H9 (cell line): ENCODE measurements around the gene CPLANE1. TPM values are rescaled to one million over a fixed set of nuclear protein-coding genes. Genes with fewer than 3 reads are reported as not detected.

ENCODE experiments used
- DNase-seq: peaks from one replicate; pipeline ENCODE4 v3.0.0-alpha.2; 2017
- H2AFZ ChIP-seq: one replicate; pipeline ENCODE4 v1.6.1; 2013; ENCODE audit warnings: mild to moderate bottlenecking, low read length, control low read depth, moderate library complexity
- H2AK5ac ChIP-seq: 2 replicates; pipeline ENCODE4 v1.6.1; 2013; ENCODE audit warnings: low read length, control low read depth, mixed read lengths; ENCODE audit not compliant: insufficient read length
- H2BK120ac ChIP-seq: one replicate; pipeline ENCODE4 v1.6.1; 2013; ENCODE audit warnings: low read depth, mild to moderate bottlenecking, low read length, control low read depth, inconsistent platforms; ENCODE audit not compliant: poor library complexity, severe bottlenecking
- H2BK12ac ChIP-seq: 2 replicates; pipeline ENCODE4 v1.6.1; 2013; ENCODE audit warnings: low read length, control low read depth, mixed read lengths, low read depth; ENCODE audit not compliant: insufficient read length
- H2BK15ac ChIP-seq: 2 replicates; pipeline ENCODE4 v1.6.1; 2013; ENCODE audit warnings: low read depth, low read length, control low read depth
- H2BK20ac ChIP-seq: one replicate; pipeline ENCODE4 v1.6.1; 2013; ENCODE audit warnings: low read depth, mild to moderate bottlenecking, low read length, control low read depth, inconsistent platforms; ENCODE audit not compliant: poor library complexity, severe bottlenecking
- H2BK5ac ChIP-seq: 2 replicates; pipeline ENCODE4 v1.6.1; 2013; ENCODE audit warnings: low read length, control low read depth, mixed read lengths; ENCODE audit not compliant: insufficient read length
- H3K14ac ChIP-seq: 2 replicates; pipeline ENCODE4 v1.6.1; 2013; ENCODE audit warnings: low read length, control low read depth; ENCODE audit not compliant: insufficient read depth
- H3K18ac ChIP-seq: 2 replicates; pipeline ENCODE4 v1.6.1; 2013; ENCODE audit warnings: low read depth, mild to moderate bottlenecking, mixed read lengths, low read length, control low read depth; ENCODE audit not compliant: insufficient read length
- H3K23ac ChIP-seq: 2 replicates; pipeline ENCODE4 v1.6.1; 2013; ENCODE audit warnings: low read length, control low read depth, mixed read lengths, low read depth; ENCODE audit not compliant: insufficient read length
- H3K23me2 ChIP-seq: 2 replicates; pipeline ENCODE4 v1.6.1; 2013; ENCODE audit warnings: low read depth, mild to moderate bottlenecking, mixed read lengths, low read length, control low read depth; ENCODE audit not compliant: insufficient read length, poor library complexity, severe bottlenecking
- H3K27ac ChIP-seq: 2 replicates; pipeline ENCODE4 v1.5.1; 2013; ENCODE audit warnings: low read length, control low read depth, mixed read lengths, low read depth; ENCODE audit not compliant: insufficient read length
- H3K27me3 ChIP-seq: 2 replicates; pipeline ENCODE4 v1.6.1; 2013; ENCODE audit warnings: low read length, control low read depth, inconsistent platforms; ENCODE audit not compliant: insufficient read depth
- H3K4ac ChIP-seq: 2 replicates; pipeline ENCODE4 v1.6.1; 2013; ENCODE audit warnings: low read depth, mild to moderate bottlenecking, control low read depth, inconsistent platforms, low read length, moderate library complexity
- H3K4me1 ChIP-seq: 2 replicates; pipeline ENCODE4 v1.6.1; 2013; ENCODE audit warnings: low read length, control low read depth, inconsistent platforms; ENCODE audit not compliant: insufficient read depth
- H3K4me2 ChIP-seq: 2 replicates; pipeline ENCODE4 v1.6.1; 2013; ENCODE audit warnings: low read length, control low read depth, mixed read lengths; ENCODE audit not compliant: insufficient read length, insufficient read depth
- H3K56ac ChIP-seq: 2 replicates; pipeline ENCODE4 v1.6.1; 2013; ENCODE audit warnings: low read depth, mild to moderate bottlenecking, mixed read lengths, low read length, control low read depth; ENCODE audit not compliant: insufficient read length
- H3K79me1 ChIP-seq: 2 replicates; pipeline ENCODE4 v1.6.1; 2013; ENCODE audit warnings: low read depth, mild to moderate bottlenecking, moderate library complexity, low read length, control low read depth, inconsistent platforms; ENCODE audit not compliant: insufficient read depth, poor library complexity, severe bottlenecking
- H3K79me2 ChIP-seq: 2 replicates; pipeline ENCODE4 v1.6.1; 2013; ENCODE audit warnings: low read length, control low read depth, inconsistent platforms; ENCODE audit not compliant: insufficient read depth
- H3K9ac ChIP-seq: 2 replicates; pipeline ENCODE4 v1.6.1; 2013; ENCODE audit warnings: low read length, control low read depth, mixed read lengths; ENCODE audit not compliant: insufficient read length; ENCODE audit errors: extremely low read depth
- H3K9me3 ChIP-seq: one replicate; pipeline ENCODE4 v1.6.1; 2013; ENCODE audit warnings: low read depth, low read length, inconsistent platforms; ENCODE audit not compliant: control insufficient read depth
- H3T11ph ChIP-seq: one replicate; pipeline ENCODE4 v1.6.1; 2013; ENCODE audit warnings: mild to moderate bottlenecking, low read length, control low read depth, inconsistent platforms
- H4K20me1 ChIP-seq: one replicate; pipeline ENCODE4 v1.6.1; 2013; ENCODE audit not compliant: control insufficient read depth, insufficient read length, insufficient read depth
- H4K5ac ChIP-seq: 2 replicates; pipeline ENCODE4 v1.6.1; 2013; ENCODE audit warnings: low read depth, mild to moderate bottlenecking, mixed read lengths, low read length, control low read depth; ENCODE audit not compliant: insufficient read length
- H4K8ac ChIP-seq: replicated peaks from 2 replicates; pipeline ENCODE4 v1.6.1; 2013; ENCODE audit warnings: low read length, control low read depth, mixed read lengths, low read depth; ENCODE audit not compliant: insufficient read length
- H4K91ac ChIP-seq: 2 replicates; pipeline ENCODE4 v1.6.1; 2013; ENCODE audit warnings: low read depth, mild to moderate bottlenecking, moderate library complexity, mixed read lengths, low read length, control low read depth; ENCODE audit not compliant: insufficient read length
- H3K27ac Mint-ChIP-seq, 3 experiments: 2 replicates in 2 of 3; 3 replicates in 1 of 3; pipeline ENCODE4 v1.8.0; 2020 to 2021; ENCODE audit warnings: mixed read lengths in 3 of 3, mild to moderate bottlenecking in 1 of 3, moderate library complexity in 1 of 3
- H3K27me3 Mint-ChIP-seq: 2 replicates; pipeline ENCODE4 v1.8.0; 2021; ENCODE audit warnings: low read depth, mild to moderate bottlenecking, moderate library complexity, mixed read lengths
- H3K36me3 Mint-ChIP-seq, 3 experiments: 2 replicates in 2 of 3; 3 replicates in 1 of 3; pipeline ENCODE4 v1.8.0; 2020 to 2021; ENCODE audit warnings: low read depth in 3 of 3, mixed read lengths in 3 of 3; ENCODE audit not compliant: insufficient read depth in 1 of 3
- H3K4me1 Mint-ChIP-seq, 2 experiments: 2 replicates each; pipeline ENCODE4 v1.8.0; 2020; ENCODE audit warnings: mixed read lengths in 2 of 2
- H3K4me3 Mint-ChIP-seq, 2 experiments: 2 replicates in 1 of 2; 3 replicates in 1 of 2; pipeline ENCODE4 v1.8.0; 2020 to 2021; ENCODE audit warnings: mild to moderate bottlenecking in 2 of 2, mixed read lengths in 2 of 2, moderate library complexity in 1 of 2
- H3K9me3 Mint-ChIP-seq, 2 experiments: 2 replicates in 1 of 2; 3 replicates in 1 of 2; pipeline ENCODE4 v1.8.0; 2020; ENCODE audit warnings: mild to moderate bottlenecking in 2 of 2, mixed read lengths in 2 of 2, moderate library complexity in 1 of 2
- CTCF ChIP-seq: fragments of 200-600 bp; sonication (generic); conservative IDR thresholded peaks from 3 replicates; pipeline ENCODE4 v1.8.0; 2021; ENCODE audit warnings: antibody characterized with exemption, mild to moderate bottlenecking
- WGBS: extraction: QIAGEN DNeasy Blood & Tissue Kit; methylation state at CpG from one replicate; pipeline ENCODE4 v1.1.7; 2013; ENCODE audit warnings: missing lambda C conversion rate, low lambda C conversion rate, mixed read lengths; ENCODE audit not compliant: insufficient read length; ENCODE audit errors: extremely low coverage; 5-methylcytosine and 5-hydroxymethylcytosine counted together
- total RNA-seq: library from RNA; stranded (reverse); gene quantifications from 2 replicates; pipeline ENCODE4 v1.2.1, GENCODE V29; 2021

CPLANE1 gene
- total RNA-seq, 1 experiment from 2014 or later: 11.6 TPM

GRCh38 chr5:37109338-37109737 lies 139.8 kb downstream of the CPLANE1 start:
- no peak overlapping the region for H4K91ac ChIP-seq
- H3K4me3 Mint-ChIP-seq: no peak overlapping the region
- H2BK20ac ChIP-seq: no peak overlapping the region
- no peak overlapping the region for H3K27ac Mint-ChIP-seq
- H2BK5ac ChIP-seq: no peak overlapping the region
- H3K56ac ChIP-seq: no peak overlapping the region
- H3K9ac ChIP-seq: no peak overlapping the region
- no peak overlapping the region for H2BK15ac ChIP-seq
- H3K18ac ChIP-seq: no peak overlapping the region
- no peak overlapping the region for H3K27ac ChIP-seq
- H2AFZ ChIP-seq: no peak overlapping the region
- H2AK5ac ChIP-seq: no peak overlapping the region
- H3K9me3 ChIP-seq: no peaks in the 10 kb centered on the region
- DNase-seq: no peak
- no peak overlapping the region for H3T11ph ChIP-seq
- H3K23ac ChIP-seq: no peak overlapping the region
- H4K20me1 ChIP-seq: no peaks in the 10 kb centered on the region
- H4K5ac ChIP-seq: no peak overlapping the region
- no peaks in the 10 kb centered on the region for H3K79me1 ChIP-seq
- no peaks in the 10 kb centered on the region for H3K79me2 ChIP-seq
- no peaks in the 10 kb centered on the region for H3K4me1 Mint-ChIP-seq
- H4K8ac ChIP-seq: no peak overlapping the region
- no peak overlapping the region for H2BK12ac ChIP-seq
- H2BK120ac ChIP-seq: no peak overlapping the region
- H3K36me3 Mint-ChIP-seq: peaks cover 5 to 29% (median 25%) of the 10 kb centered on the region in 3 experiments
- H3K4ac ChIP-seq: no peak overlapping the region
- H3K9me3 Mint-ChIP-seq: no peaks in the 10 kb centered on the region; a peak in 1 of 5 replicates
- no peaks in the 10 kb centered on the region for H3K27me3 Mint-ChIP-seq
- H3K27me3 ChIP-seq: no peaks in the 10 kb centered on the region
- H3K4me2 ChIP-seq: no peak overlapping the region
- no peaks in the 10 kb centered on the region for H3K4me1 ChIP-seq
- no peak for TF ChIP-seq CTCF
- H3K14ac ChIP-seq: no peak overlapping the region
- WGBS: no CpG with 5 or more reads among the region's 3 CpGs
- no peaks in the 10 kb centered on the region for H3K23me2 ChIP-seq
